HG02973 (cell line): ENCODE data around the gene LRRC51.
A peak's percentile ranks its signal among the peaks of the same experiment; 100 is the strongest.
"Not testable (repeated sequence)": the region's sequence is repeated elsewhere in the genome, so short reads cannot be mapped to it uniquely, and the experiment has no call there.

Experiments
- ATAC-seq: cut with Tn5 transposase; IDR thresholded peaks from one replicate; pipeline ENCODE4 v1.9.1; 2021; ENCODE audit warnings: moderate library complexity; ENCODE audit not compliant: unreplicated experiment

Gene LRRC51

GRCh38 chr11:72103754-72104167 is 23.1 kb downstream of the LRRC51 start:
- ATAC-seq, result no peak

- ATAC-seq, result no peak
These were observed 25.2 kb downstream of the LRRC51 start, which contains the start of gene TOMT for GRCh38 chr11:72105888-72106287. TSS of gene TOMT (plus strand) at chr11:72105924. CDS start at chr11:72105952, 28 bp downstream.

DNA sequence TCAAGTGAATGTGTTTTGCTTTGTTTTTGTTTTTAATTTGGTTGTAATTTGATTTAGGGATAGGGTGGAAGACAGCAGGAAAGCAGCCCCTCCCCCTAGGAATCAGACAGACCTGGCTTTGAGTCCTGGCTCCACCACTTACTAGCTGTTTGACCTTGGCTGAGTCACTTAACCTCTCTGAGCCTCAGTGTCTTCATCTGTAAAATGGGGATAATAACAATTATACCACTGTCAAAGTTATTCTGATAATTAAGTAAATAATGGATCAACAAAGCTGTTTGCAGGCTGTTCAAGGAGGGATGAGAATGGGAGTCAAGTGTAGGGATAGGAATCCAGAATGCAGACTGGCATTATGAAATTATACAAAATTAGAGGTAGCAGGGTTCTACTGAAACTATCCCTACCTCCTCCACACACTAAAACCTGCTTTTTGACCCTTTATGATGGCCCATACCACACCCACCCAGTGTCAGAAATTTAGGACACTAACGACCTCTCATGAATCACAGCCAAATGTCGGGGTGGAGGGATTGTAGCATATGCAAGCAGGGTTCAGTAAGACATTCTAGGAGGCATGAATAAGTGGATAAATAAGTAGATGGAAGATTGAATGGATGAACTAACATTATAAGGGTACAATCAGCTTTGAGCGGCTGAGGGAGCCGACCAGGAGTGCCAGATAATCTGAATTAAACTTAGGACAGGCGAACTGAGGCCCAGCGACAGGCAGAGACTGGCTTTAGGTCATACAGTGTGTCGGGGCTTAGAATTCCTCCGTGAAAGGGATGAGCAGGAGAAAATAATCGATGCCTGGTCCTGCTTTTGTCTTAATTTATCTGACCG is 30.9 kb downstream of the LRRC51 start:
- no peak for ATAC-seq

DNA sequence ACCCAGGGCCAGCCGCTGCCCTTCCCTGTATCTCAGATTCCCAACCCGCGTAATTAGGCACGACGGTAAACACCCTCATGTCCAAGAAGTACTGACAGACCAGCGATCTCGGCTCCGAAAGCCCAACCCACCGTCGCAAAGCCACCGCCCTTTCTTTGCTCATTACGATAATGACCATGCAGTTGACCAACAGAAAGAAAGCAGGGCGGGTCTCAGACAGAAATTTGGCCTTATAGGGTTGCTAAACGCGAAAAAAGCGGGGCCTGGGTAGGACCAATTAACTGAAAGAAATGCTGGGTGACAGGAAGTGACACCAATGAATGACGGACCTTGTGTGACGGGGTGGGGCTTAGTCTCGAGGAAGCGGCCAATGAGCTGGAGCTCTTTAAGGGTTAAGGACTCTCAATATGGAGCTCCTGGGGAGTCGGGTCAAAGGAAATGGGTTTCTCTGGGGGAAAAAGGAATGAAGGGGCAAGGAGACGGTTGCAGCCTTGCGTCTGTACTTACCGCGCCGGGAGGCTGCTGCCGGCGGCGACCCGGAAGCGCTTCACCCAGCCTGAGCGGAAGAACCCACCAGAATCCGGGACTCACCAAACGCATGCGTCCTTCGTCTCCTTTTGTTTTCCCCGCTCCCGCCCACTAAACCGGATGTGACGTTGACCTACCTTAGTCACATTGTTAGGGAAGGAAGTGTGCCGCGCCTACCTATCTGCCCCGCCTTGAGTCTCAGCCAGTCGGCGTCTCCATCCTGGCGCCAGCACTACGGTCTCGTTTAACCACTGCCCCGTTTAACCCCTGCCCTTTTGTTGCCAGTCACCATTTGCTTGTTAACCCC is 31.7 kb downstream of the LRRC51 start, which contains the start of gene ANAPC15:
ANAPC15 (minus strand) TSS at position 553 of the 835 bp plus-strand sequence. CDS start 1,419 bp downstream, outside the sequence.
- ATAC-seq, result peak; percentile 78

- no peak for ATAC-seq
These were observed 32.5 kb downstream of the LRRC51 start for GRCh38 chr11:72112978-72113808.

- ATAC-seq, result no peak
These were observed 33.9 kb downstream of the LRRC51 start for GRCh38 chr11:72114570-72114969.

GRCh38 chr11:72116019-72116755 is 35.5 kb downstream of the LRRC51 start:
- ATAC-seq, result no peak

GRCh38 chr11:72119198-72119597 is 38.5 kb downstream of the LRRC51 start:
- no peak for ATAC-seq

DNA sequence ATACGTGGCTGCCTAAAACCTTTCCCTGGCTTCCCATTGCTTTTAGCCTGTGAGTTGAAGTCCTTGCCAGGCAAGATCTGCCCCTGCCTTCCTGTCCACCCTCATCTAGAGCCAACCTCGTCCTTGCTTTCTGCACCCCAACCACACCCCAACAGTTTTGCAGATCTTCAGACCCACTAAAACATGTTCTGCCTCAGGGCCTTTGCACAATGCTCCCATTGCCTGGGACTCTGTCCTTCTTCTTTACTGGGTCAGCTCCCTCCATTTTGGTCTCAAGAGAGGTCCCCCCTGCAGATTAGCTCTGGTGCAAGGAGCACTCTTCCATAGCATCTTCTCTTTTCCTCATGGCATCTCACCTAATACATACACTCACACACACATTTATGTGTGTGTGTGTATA is 40.3 kb downstream of the LRRC51 start:
- no peak for ATAC-seq

GRCh38 chr11:72122607-72123006 is 42.0 kb downstream of the LRRC51 start:
- no peak for ATAC-seq

DNA sequence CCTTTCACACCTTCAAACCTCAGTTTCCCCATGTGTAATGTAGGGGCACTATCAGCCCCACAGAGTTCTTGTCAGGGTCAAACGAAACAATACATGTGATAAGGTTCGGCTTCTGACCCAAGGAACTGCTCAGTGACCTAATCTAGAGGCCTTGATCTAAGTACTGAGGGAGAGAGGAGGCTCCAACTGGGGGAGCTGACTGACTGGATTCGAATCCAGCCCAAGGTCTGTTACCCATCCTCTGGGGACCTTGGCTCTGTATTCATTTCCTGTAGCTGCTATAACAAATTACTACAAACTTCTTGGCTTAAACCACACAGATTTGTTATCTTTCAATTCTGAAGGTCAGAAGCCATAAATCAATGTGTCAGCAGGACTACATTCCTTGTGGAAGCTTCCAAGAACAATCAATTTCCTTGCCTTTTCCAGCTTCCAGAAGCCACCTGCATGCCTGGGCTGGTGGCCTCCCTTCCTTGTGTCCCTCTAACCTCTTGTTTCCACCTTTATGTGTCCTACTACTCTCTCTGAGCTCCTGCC is 42.5 kb downstream of the LRRC51 start:
- ATAC-seq, result no peak

DNA sequence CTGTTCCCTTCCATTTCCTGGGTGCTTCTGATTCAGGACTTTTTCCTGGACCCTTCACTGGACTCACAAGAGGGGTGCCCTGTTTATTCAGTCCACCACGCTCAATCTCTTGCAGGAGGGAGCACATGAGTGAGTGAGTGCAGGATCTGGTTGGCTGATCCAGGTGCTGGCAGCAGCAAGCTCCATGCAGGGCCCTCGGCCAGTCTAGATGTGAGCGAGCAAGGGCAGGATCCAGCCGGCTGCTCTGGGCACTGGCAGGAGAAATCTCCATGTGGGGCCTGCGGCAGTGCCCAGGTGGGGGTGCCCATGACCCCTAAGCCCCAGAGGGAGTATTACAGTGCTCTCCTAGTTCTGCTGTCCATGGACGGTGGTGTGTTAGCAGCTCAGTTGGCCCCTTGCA is 43.4 kb downstream of the LRRC51 start:
- ATAC-seq, result no peak

- ATAC-seq, result no peak
These were observed 45.3 kb downstream of the LRRC51 start for GRCh38 chr11:72125956-72126355.

- no peak for ATAC-seq
These were observed 47.3 kb downstream of the LRRC51 start for GRCh38 chr11:72127923-72128322.

- no peak for ATAC-seq
These were observed 48.7 kb downstream of the LRRC51 start for GRCh38 chr11:72129381-72129780.

- ATAC-seq, result no peak
These were observed 52.0 kb downstream of the LRRC51 start for GRCh38 chr11:72132646-72133045.

DNA sequence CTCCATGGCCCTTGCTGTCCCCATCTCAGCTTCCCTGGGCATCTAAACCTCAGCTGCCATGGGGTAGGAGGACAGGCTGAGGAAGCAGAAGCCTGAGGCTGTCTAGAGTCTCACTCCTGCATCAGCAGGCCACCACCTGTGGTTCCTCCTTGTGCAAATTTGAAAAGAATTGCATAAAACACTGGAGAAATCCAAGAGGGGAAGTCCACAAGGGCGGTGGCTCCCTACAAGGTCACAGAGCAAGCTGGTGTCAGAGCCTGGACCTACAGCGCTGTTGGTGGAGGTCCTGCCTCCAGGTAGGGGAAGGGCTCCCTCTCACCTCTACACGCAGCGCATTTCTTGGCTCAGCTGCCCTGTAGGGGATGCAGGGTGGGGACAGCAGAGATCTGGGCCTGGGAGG is 54.8 kb downstream of the LRRC51 start, which contains the start of gene FOLR3:
FOLR3 (plus strand) TSS at position 253 of the 400 bp plus-strand sequence. CDS start 228 bp downstream, outside the sequence.
- ATAC-seq, result not testable (repeated sequence)

GRCh38 chr11:72135891-72136683 is 55.4 kb downstream of the LRRC51 start:
- no peak for ATAC-seq
